ENCODE results near the gene GRIA3.
A peak's percentile ranks its signal among the peaks of the same experiment; 100 is the strongest.
"Not testable (repeated sequence)": the region's sequence is repeated elsewhere in the genome, so short reads cannot be mapped to it uniquely, and the experiment has no call there.

Gene GRIA3

DNA sequence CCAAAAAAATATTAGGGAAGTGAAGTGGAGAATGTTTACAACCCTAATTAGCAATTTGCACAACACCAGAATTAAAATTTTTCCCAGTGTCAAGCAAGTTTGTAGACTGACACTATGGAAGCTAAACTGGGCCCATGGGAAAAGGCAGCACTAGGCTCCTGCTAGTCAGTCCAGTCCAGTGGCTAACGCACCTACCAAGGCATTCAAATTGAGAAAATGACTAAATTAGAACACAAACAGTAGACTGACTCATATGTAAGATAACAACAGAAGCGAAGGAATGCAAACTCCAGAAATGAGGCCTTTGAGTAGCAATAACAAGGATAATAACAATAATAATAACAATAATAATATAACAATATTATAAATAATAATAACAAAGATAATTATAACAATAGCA lies 90.7 kb downstream of the GRIA3 start:
- Mint-ChIP-seq H3K4me3 (no peak overlapping the region), H3K36me3 (ENCODE audit: low read depth) (peaks cover 31% of the 10 kb centered on the region), H3K27me3 (ENCODE audit: low read depth, poor library complexity) (no peaks in the 10 kb centered on the region), H3K27ac (no peak overlapping the region), H3K9me3 (peaks cover 31% of the 10 kb centered on the region), H3K4me1 (no peaks in the 10 kb centered on the region)
- no peak for DNase-seq
- TF ChIP-seq, protein P1, sequence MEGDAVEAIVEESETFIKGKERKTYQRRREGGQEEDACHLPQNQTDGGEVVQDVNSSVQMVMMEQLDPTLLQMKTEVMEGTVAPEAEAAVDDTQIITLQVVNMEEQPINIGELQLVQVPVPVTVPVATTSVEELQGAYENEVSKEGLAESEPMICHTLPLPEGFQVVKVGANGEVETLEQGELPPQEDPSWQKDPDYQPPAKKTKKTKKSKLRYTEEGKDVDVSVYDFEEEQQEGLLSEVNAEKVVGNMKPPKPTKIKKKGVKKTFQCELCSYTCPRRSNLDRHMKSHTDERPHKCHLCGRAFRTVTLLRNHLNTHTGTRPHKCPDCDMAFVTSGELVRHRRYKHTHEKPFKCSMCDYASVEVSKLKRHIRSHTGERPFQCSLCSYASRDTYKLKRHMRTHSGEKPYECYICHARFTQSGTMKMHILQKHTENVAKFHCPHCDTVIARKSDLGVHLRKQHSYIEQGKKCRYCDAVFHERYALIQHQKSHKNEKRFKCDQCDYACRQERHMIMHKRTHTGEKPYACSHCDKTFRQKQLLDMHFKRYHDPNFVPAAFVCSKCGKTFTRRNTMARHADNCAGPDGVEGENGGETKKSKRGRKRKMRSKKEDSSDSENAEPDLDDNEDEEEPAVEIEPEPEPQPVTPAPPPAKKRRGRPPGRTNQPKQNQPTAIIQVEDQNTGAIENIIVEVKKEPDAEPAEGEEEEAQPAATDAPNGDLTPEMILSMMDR (IDR thresholded peaks at IDR 0.05): no peak

DNA sequence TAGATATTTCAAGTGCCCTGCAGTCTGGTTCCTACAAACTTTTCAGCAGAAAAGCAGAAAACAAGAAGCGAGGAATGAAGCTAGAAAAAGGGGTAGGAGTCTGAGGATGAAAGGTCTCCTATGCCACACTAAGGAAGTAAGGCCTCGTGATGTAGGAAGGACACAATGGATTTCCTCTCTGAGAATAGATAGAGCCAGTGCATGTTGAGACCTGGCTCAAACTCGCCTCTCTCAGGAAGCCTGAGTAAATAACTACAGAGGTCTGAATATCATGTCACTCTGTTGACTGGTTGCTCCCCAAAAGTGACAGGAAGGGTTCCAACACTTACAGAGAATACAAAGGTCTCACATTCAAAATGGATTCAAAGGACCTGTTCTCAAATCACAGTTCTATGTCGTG lies 93.3 kb downstream of the GRIA3 start:
- Mint-ChIP-seq H3K4me1 (no peaks in the 10 kb centered on the region), H3K27ac (no peak overlapping the region), H3K9me3 (peaks cover 50% of the 10 kb centered on the region), H3K27me3 (ENCODE audit: low read depth, poor library complexity) (no peaks in the 10 kb centered on the region), H3K36me3 (ENCODE audit: low read depth) (peaks cover 51% of the 10 kb centered on the region), H3K4me3 (no peak overlapping the region)
- DNase-seq: no peak
- TF ChIP-seq, protein P1 (IDR thresholded peaks at IDR 0.05): no peak

DNA sequence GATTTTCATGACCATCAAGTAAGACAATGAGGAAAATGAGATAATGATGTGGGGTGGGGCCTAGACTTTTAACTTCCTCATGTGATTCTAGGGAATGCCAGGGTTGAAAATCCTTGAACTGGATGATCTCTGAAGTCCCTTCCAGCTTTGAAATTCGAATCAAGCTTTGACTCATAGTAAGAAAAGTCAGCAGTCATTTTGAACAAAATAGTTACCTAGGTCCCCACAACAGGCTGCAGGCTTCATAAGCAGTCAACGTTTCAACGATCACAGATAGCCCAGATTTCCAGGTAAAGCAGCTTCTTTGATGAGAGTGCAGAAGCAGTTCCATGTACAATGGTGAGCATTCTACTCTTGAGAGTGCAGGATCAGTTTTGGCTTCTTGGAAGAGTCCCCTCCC lies 93.7 kb downstream of the GRIA3 start:
- no peak for DNase-seq
- Mint-ChIP-seq H3K27me3 (ENCODE audit: low read depth, poor library complexity) (no peaks in the 10 kb centered on the region), H3K4me3 (no peak overlapping the region), H3K9me3 (peaks cover 54% of the 10 kb centered on the region), H3K4me1 (no peaks in the 10 kb centered on the region), H3K27ac (no peak overlapping the region), H3K36me3 (ENCODE audit: low read depth) (peaks cover 55% of the 10 kb centered on the region)
- TF ChIP-seq, protein P1 (IDR thresholded peaks at IDR 0.05): no peak

DNA sequence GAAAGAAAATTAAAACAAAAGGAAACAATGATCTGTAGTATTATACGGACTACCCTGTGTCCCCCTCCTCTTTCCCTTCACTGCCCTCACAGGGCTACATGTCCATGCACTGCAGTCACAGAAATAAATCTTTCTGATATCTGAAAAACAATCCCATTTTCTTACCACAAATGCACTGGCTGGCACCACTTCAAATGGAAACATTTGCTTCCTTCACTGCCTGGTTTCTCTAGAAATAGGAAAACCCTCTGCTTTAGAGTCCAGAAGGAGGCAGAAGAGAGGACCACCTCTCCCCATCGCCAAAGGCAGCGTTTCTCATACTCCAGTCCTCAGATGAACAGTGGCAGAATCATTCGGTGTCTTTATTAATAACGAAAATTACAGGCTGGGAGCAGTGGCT lies 98.2 kb downstream of the GRIA3 start:
- Mint-ChIP-seq H3K36me3 (ENCODE audit: low read depth) (peaks cover 77% of the 10 kb centered on the region), H3K27me3 (ENCODE audit: low read depth, poor library complexity) (no peaks in the 10 kb centered on the region), H3K4me3 (no peak overlapping the region), H3K9me3 (peaks cover 85% of the 10 kb centered on the region), H3K4me1 (no peaks in the 10 kb centered on the region), H3K27ac (no peak overlapping the region)
- TF ChIP-seq, protein P1 (IDR thresholded peaks at IDR 0.05): no peak
- no peak for DNase-seq

- H3K4me3 Mint-ChIP-seq; H3K4me1 Mint-ChIP-seq; H3K27me3 Mint-ChIP-seq (ENCODE audit: low read depth, poor library complexity); H3K27ac Mint-ChIP-seq: not testable (repeated sequence)
- DNase-seq: peak; percentile 4
- peaks cover 88% of the 10 kb centered on the region for H3K9me3 Mint-ChIP-seq
- H3K36me3 Mint-ChIP-seq (ENCODE audit: low read depth): peaks cover 80% of the 10 kb centered on the region
Observed at GRCh38 chrX:123283407-123283806, 99.3 kb downstream of the GRIA3 start.

DNA sequence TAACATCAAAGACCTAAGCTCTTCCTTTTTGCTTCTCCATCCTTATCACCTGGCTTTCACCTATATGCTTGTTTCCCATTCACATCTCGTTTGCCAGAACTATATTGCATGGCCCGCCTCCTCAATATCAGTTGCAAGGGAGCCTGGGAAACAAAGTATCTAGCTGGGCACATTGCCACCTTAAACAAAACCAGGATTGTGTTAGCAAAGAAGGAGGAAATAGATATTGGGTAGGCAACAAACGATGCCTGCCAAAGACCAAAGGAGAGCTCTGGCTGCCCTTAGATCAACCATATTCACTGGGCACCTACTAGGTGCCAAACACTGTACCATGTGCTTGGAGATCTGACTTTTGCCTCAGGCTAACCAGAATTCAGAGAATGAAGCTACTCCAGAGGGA lies 107.5 kb downstream of the GRIA3 start:
- no peak for DNase-seq
- Mint-ChIP-seq H3K4me1 (no peaks in the 10 kb centered on the region), H3K27me3 (ENCODE audit: low read depth, poor library complexity) (no peaks in the 10 kb centered on the region), H3K9me3 (peaks cover 46% of the 10 kb centered on the region), H3K27ac (no peak overlapping the region), H3K4me3 (no peak overlapping the region), H3K36me3 (ENCODE audit: low read depth) (peaks cover 22% of the 10 kb centered on the region)
- TF ChIP-seq, protein P1 (IDR thresholded peaks at IDR 0.05): no peak
